CD8-positive, alpha-beta memory T cell (primary cell): ENCODE data around the gene RRAGA. TPM values are rescaled to one million over a fixed set of nuclear protein-coding genes. Genes with fewer than 3 reads are reported as not detected.
A peak's percentile ranks its signal among the peaks of the same experiment; 100 is the strongest.

Experiments used
- CTCF ChIA-PET: fragments of 350-600 bp; sonication (Branson Sonifier 250); formaldehyde crosslinking; loops from one replicate; lab custom pipeline; 2021; ENCODE audit warnings: antibody characterized with exemption; lab: Charles Lee
- POLR2A ChIA-PET: fragments of 350-600 bp; sonication (Branson Sonifier 250); formaldehyde crosslinking; loops from one replicate; lab custom pipeline; 2021; ENCODE audit warnings: antibody characterized with exemption; lab: Charles Lee
- DNase-seq, 5 donors: peaks; one replicate each; pipeline versions ENCODE4 v3.0.0 to v3.0.0-alpha.2; 2020 to 2022; ENCODE audit warnings: mixed read lengths in 1 of 5
- H3K27ac ChIP-seq: one replicate; pipeline ENCODE4 v1.7.0; 2013; ENCODE audit warnings: low read depth, mild to moderate bottlenecking, low read length, moderate library complexity
- H3K27me3 ChIP-seq: 2 replicates; pipeline ENCODE4 v1.7.0; 2013; ENCODE audit warnings: low read length, mild to moderate bottlenecking; ENCODE audit not compliant: insufficient read depth, poor library complexity, severe bottlenecking
- H3K36me3 ChIP-seq: 2 replicates; pipeline ENCODE4 v1.7.0; 2013; ENCODE audit warnings: mild to moderate bottlenecking, low read length, moderate library complexity; ENCODE audit not compliant: insufficient read depth
- H3K4me1 ChIP-seq: 2 replicates; pipeline ENCODE4 v1.7.0; 2013; ENCODE audit warnings: mild to moderate bottlenecking, low read length, moderate library complexity; ENCODE audit not compliant: insufficient read depth
- H3K4me3 ChIP-seq: 2 replicates; pipeline ENCODE4 v1.7.0; 2013; ENCODE audit warnings: mild to moderate bottlenecking, low read length
- H3K9me3 ChIP-seq: 2 replicates; pipeline ENCODE4 v1.7.0; 2013; ENCODE audit warnings: mild to moderate bottlenecking, low read length
- H3K27ac Mint-ChIP-seq, 8 donors: one replicate each; pipeline ENCODE4 v1.8.0; 2020 to 2021; ENCODE audit warnings: mixed read lengths in 8 of 8, mild to moderate bottlenecking in 6 of 8, inconsistent platforms in 3 of 8, moderate library complexity in 3 of 8
- H3K27me3 Mint-ChIP-seq, 2 donors: one replicate each; pipeline ENCODE4 v1.8.0; 2020 to 2021; ENCODE audit warnings: mixed read lengths in 2 of 2, mild to moderate bottlenecking in 1 of 2, moderate library complexity in 1 of 2
- H3K36me3 Mint-ChIP-seq, 3 donors: one replicate each; pipeline ENCODE4 v1.8.0; 2020 to 2021; ENCODE audit warnings: mixed read lengths in 3 of 3, inconsistent platforms in 1 of 3, mild to moderate bottlenecking in 1 of 3
- H3K4me1 Mint-ChIP-seq, 3 donors: one replicate each; pipeline ENCODE4 v1.8.0; 2020 to 2021; ENCODE audit warnings: mixed read lengths in 3 of 3, inconsistent platforms in 1 of 3, mild to moderate bottlenecking in 1 of 3
- H3K4me3 Mint-ChIP-seq, 7 donors: one replicate each; pipeline ENCODE4 v1.8.0; 2020 to 2021; ENCODE audit warnings: mixed read lengths in 7 of 7, mild to moderate bottlenecking in 6 of 7, moderate library complexity in 4 of 7, inconsistent platforms in 2 of 7
- H3K9me3 Mint-ChIP-seq, 5 donors: one replicate each; pipeline ENCODE4 v1.8.0; 2020 to 2022; ENCODE audit warnings: mixed read lengths in 5 of 5, mild to moderate bottlenecking in 3 of 5, moderate library complexity in 2 of 5, inconsistent platforms in 1 of 5
- polyA plus RNA-seq: library from polyadenylated mRNA; unstranded; fragments of 300-500 nt; fragmentation: Illumina TruSeq; gene quantifications from one replicate; pipeline ENCODE4 v1.2.3, GENCODE V29; 2021
- total RNA-seq, 2 experiments: library from RNA; stranded (reverse); gene quantifications; one replicate each; pipeline ENCODE4 v1.2.3, GENCODE V29; 2021

Gene RRAGA
- total and polyA plus RNA-seq, 3 experiments from 2014 or later: 53.8 to 87.6 (median 56.9) TPM

GRCh38 chr9:19049917-19050636 is 850 bp downstream of the RRAGA start:
- Mint-ChIP-seq H3K9me3 (no peaks in the 10 kb centered on the region), H3K4me3 (peak overlapping the region; percentile 96 to 98 (median 97)), H3K27ac (peak overlapping the region; percentile 91 to 99 (median 97)), H3K36me3 (peaks cover 0 to 22% (median 3%) of the 10 kb centered on the region in 3 donors), H3K27me3 (no peaks in the 10 kb centered on the region), H3K4me1 (peaks cover 43 to 61% (median 53%) of the 10 kb centered on the region in 3 donors)
- H3K4me1 ChIP-seq: peaks cover 38% of the 10 kb centered on the region
- no peaks in the 10 kb centered on the region for H3K9me3 ChIP-seq
- H3K27ac ChIP-seq: peak overlapping the region; percentile 92
- no peaks in the 10 kb centered on the region for H3K27me3 ChIP-seq
- DNase-seq: peak in 2 of 5 donors; percentile 3 to 23
- H3K4me3 ChIP-seq: peak overlapping the region; percentile 87
- POLR2A ChIA-PET: interaction anchor here (0.8 to 1.3 kb wide), 4 partner anchors 76 to 392 kb away, joined by 3 to 9 read pairs (median 4); partner anchors contain the start of gene DENND4C
- H3K36me3 ChIP-seq: no peaks in the 10 kb centered on the region
- CTCF ChIA-PET: interaction anchor here (1.2 to 1.8 kb wide), 4 partner anchors 21 to 415 kb away, joined by 3 to 20 read pairs (median 7); no protein-coding TSS in a partner anchor

GRCh38 chr9:19050637-19051591 is 1.7 kb downstream of the RRAGA start:
- Mint-ChIP-seq H3K27ac (peak overlapping the region; percentile 54 to 99 (median 97)), H3K4me3 (peak overlapping the region; percentile 96 to 98 (median 97)), H3K9me3 (no peaks in the 10 kb centered on the region), H3K27me3 (no peaks in the 10 kb centered on the region), H3K36me3 (peaks cover under 1 to 27% (median 3%) of the 10 kb centered on the region in 3 donors), H3K4me1 (peaks cover 45 to 66% (median 53%) of the 10 kb centered on the region in 3 donors)
- Histone ChIP-seq H3K4me1 (peaks cover 38% of the 10 kb centered on the region), H3K36me3 (no peaks in the 10 kb centered on the region), H3K27ac (no peak overlapping the region), H3K9me3 (no peaks in the 10 kb centered on the region), H3K4me3 (peak overlapping the region; percentile 87), H3K27me3 (no peaks in the 10 kb centered on the region)
- DNase-seq: no peak
- POLR2A ChIA-PET: interaction anchor here (0.6 kb wide), 1 partner anchor 796 kb away, joined by 3 read pairs; no protein-coding TSS in a partner anchor
- CTCF ChIA-PET: interaction anchor here (0.6 to 1.9 kb wide), 5 partner anchors 22 to 414 kb away, joined by 3 to 7 read pairs (median 5); no protein-coding TSS in a partner anchor

- Mint-ChIP-seq H3K36me3 (peaks cover 7 to 64% (median 28%) of the 10 kb centered on the region in 3 donors), H3K27ac (peak overlapping the region in 3 of 8 donors; percentile 22 to 36 (median 33)), H3K27me3 (no peaks in the 10 kb centered on the region), H3K9me3 (no peaks in the 10 kb centered on the region), H3K4me1 (peaks cover 12 to 25% (median 19%) of the 10 kb centered on the region in 3 donors), H3K4me3 (no peak overlapping the region)
- ChIA-PET POLR2A (no interaction called here), CTCF (interaction anchor here (1.1 kb wide), 1 partner anchor 29 kb away, joined by 3 read pairs; no protein-coding TSS in a partner anchor)
- Histone ChIP-seq H3K27me3 (no peaks in the 10 kb centered on the region), H3K4me1 (peaks cover 5% of the 10 kb centered on the region), H3K4me3 (no peak overlapping the region), H3K27ac (no peak overlapping the region), H3K9me3 (no peaks in the 10 kb centered on the region), H3K36me3 (peaks cover 36% of the 10 kb centered on the region)
- no peak for DNase-seq
Observed at GRCh38 chr9:19057033-19057432, 7.8 kb downstream of the RRAGA start.

GRCh38 chr9:19074229-19074628 is 25.0 kb downstream of the RRAGA start:
- Histone ChIP-seq H3K4me1 (no peaks in the 10 kb centered on the region), H3K9me3 (no peaks in the 10 kb centered on the region), H3K4me3 (no peak overlapping the region), H3K27ac (no peak overlapping the region), H3K36me3 (peaks cover 17% of the 10 kb centered on the region), H3K27me3 (no peaks in the 10 kb centered on the region)
- Mint-ChIP-seq H3K36me3 (peaks cover 14 to 78% (median 30%) of the 10 kb centered on the region in 3 donors), H3K27ac (peak overlapping the region in 3 of 8 donors; percentile 12 to 28 (median 25)), H3K9me3 (no peaks in the 10 kb centered on the region), H3K4me1 (peaks cover 8 to 23% (median 14%) of the 10 kb centered on the region in 3 donors), H3K27me3 (no peaks in the 10 kb centered on the region), H3K4me3 (no peak overlapping the region)
- no peak for DNase-seq
- ChIA-PET CTCF (interaction anchor here (1.9 kb wide), 1 partner anchor 390 kb away, joined by 4 read pairs; no protein-coding TSS in a partner anchor), POLR2A (no interaction called here)

- Histone ChIP-seq H3K4me1 (no peaks in the 10 kb centered on the region), H3K36me3 (peaks cover 15% of the 10 kb centered on the region), H3K27ac (no peak overlapping the region), H3K4me3 (no peak overlapping the region), H3K9me3 (no peaks in the 10 kb centered on the region), H3K27me3 (no peaks in the 10 kb centered on the region)
- H3K4me1 Mint-ChIP-seq: peaks cover 8 to 23% (median 14%) of the 10 kb centered on the region in 3 donors
- no peaks in the 10 kb centered on the region for H3K27me3 Mint-ChIP-seq
- ChIA-PET CTCF (no interaction called here), POLR2A (no interaction called here)
- H3K27ac Mint-ChIP-seq: peak overlapping the region in 2 of 8 donors; percentile 4 to 81
- H3K36me3 Mint-ChIP-seq: peaks cover 13 to 79% (median 29%) of the 10 kb centered on the region in 3 donors
- H3K9me3 Mint-ChIP-seq: no peaks in the 10 kb centered on the region
- no peak for DNase-seq
- no peak overlapping the region for H3K4me3 Mint-ChIP-seq
Observed at GRCh38 chr9:19074836-19075235, 25.6 kb downstream of the RRAGA start.

GRCh38 chr9:19085295-19085694 is 36.1 kb downstream of the RRAGA start:
- POLR2A ChIA-PET: no interaction called here
- peak overlapping the region in 5 of 8 donors; percentile 14 to 81 (median 37) for H3K27ac Mint-ChIP-seq
- H3K36me3 ChIP-seq: peaks cover 25% of the 10 kb centered on the region
- no peaks in the 10 kb centered on the region for H3K27me3 ChIP-seq
- CTCF ChIA-PET: interaction anchor here (0.6 to 4.4 kb wide), 14 partner anchors 14 to 379 kb away, joined by 3 to 33 read pairs (median 3); no protein-coding TSS in a partner anchor
- no peaks in the 10 kb centered on the region for H3K9me3 Mint-ChIP-seq
- no peak overlapping the region for H3K4me3 Mint-ChIP-seq
- no peaks in the 10 kb centered on the region for H3K4me1 ChIP-seq
- H3K4me1 Mint-ChIP-seq: peaks cover 0 to 9% (median 4%) of the 10 kb centered on the region in 3 donors
- H3K4me3 ChIP-seq: no peak overlapping the region
- H3K36me3 Mint-ChIP-seq: peaks cover 5 to 72% (median 8%) of the 10 kb centered on the region in 3 donors
- H3K9me3 ChIP-seq: no peaks in the 10 kb centered on the region
- peak in 2 of 5 donors; percentile 32 to 48 for DNase-seq
- H3K27me3 Mint-ChIP-seq: no peaks in the 10 kb centered on the region
- H3K27ac ChIP-seq: no peak overlapping the region
